SK-N-MC (cell line): ENCODE results near the gene BANP.

Experiments
- DNase-seq: peaks from one replicate; pipeline ENCODE4 v3.0.0-alpha.2; 2011; ENCODE audit warnings: low read depth, low spot score
- H3K27ac ChIP-seq: fragments of 200-600 bp; sonication (generic); 2 replicates; pipeline ENCODE4 v1.5.1; 2016; ENCODE audit warnings: mixed run types
- H3K36me3 ChIP-seq: fragments of 200-600 bp; sonication (generic); 2 replicates; pipeline ENCODE4 v1.6.1; 2017; ENCODE audit warnings: antibody characterized with exemption, low read length, mixed read lengths; ENCODE audit not compliant: insufficient read depth
- H3K4me3 ChIP-seq: fragments of 200-600 bp; sonication (generic); 2 replicates; pipeline ENCODE4 v1.5.1; 2016
- H3K9ac ChIP-seq: fragments of 200-600 bp; sonication (generic); 2 replicates; pipeline ENCODE4 v1.8.0; 2017; ENCODE audit warnings: mixed run types, mixed read lengths; ENCODE audit not compliant: insufficient read length
- H3K9me3 ChIP-seq: fragments of 200-600 bp; sonication (generic); 2 replicates; pipeline ENCODE4 v1.6.1; 2017; ENCODE audit warnings: low read depth, mild to moderate bottlenecking, antibody characterized with exemption, low read length, moderate library complexity, mixed read lengths
- EZH2 ChIP-seq: fragments of 200-600 bp; sonication (generic); IDR thresholded peaks from one replicate; pipeline ENCODE4 v1.6.1; 2017; ENCODE audit warnings: antibody characterized with exemption
- FOXP2 ChIP-seq: optimal IDR thresholded peaks from 2 replicates; pipeline ENCODE3; 2011; ENCODE audit warnings: mild to moderate bottlenecking, moderate library complexity; ENCODE audit not compliant: insufficient read depth; ENCODE audit errors: extremely low read length, control extremely low read depth
- POLR2AphosphoS5 ChIP-seq: IDR thresholded peaks from 2 replicates; pipeline ENCODE4 v1.6.1; 2012; ENCODE audit warnings: mild to moderate bottlenecking, low read depth, low read length, borderline replicate concordance

Gene BANP

DNA sequence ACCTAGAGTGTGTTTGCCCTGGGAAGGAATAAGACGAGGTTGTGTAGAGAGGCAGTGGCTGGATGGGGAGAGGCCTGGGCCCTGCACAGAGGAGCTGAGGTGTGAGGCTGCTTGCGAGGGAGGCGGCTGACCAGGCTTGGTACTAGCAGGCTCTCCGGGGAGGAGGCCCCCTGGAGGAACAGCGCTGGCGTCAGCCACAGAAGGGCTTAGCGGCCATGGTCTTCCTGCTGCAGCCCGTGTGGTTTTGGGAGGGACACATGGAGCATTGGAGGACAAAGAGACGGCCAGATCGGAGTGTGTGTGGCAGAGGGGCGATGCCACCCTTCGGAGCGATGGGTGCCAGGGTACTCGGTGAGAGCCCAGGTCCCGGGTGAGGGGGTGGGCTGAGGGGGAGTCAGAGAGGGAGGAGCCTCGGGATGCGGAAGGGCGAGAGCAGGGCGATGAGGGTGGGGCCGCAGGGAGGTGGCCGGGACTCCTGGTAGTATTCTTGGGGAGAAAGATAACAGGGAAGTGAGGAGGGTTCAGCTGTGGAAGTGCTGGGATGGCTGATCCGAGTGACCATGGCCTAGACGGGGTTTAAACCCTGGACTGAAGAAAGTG, 8.3 kb downstream of the BANP start:
- no peak overlapping the region for H3K4me3 ChIP-seq
- no peaks in the 10 kb centered on the region for H3K9me3 ChIP-seq
- no peaks in the 10 kb centered on the region; the same call in 1 of the 2 replicates for H3K36me3 ChIP-seq
- H3K27ac ChIP-seq = no peak overlapping the region
- DNase-seq = no peak
- TF ChIP-seq POLR2AphosphoS5 = no peak
- TF ChIP-seq EZH2 = no peak
- TF ChIP-seq FOXP2 = no peak
- no peak overlapping the region for H3K9ac ChIP-seq

DNA sequence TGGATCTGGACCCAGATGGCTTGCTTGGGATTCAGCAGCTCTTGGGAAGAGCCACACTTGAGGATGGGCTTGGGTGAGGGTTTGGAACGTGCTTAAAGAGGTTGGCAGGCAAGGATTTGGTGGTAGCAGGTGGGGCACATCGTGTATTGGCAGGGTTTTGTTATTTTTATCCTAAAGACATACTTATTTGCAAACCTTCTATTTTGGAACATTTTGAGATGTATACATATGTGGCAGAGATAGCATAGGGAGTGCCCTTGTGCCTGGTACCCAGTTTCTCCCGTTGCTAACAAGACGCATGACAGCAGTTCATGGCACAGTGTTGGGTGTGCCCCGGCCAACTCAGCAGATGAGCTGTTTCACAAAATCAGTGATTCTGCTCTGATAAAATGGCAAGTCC, 9.1 kb downstream of the BANP start:
- no peak overlapping the region for H3K9ac ChIP-seq

DNA sequence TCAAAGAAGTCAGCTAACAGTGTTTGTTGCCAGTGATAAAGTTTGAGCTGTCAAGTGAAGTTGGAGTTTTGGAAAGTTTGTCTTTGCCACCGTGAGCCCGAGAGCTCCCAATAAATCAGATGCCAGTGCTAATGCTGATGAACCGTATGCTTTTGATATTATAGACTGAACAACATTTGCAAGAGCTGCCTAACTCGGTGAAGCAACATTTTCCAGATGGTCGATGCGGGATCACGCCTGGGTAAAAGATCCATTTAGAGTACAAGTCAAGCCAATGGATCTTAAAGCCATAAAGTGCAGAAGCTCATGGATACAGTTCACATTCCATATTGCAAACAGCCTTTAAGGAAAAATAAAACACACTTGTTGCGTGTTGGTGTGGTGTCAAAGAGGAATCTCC, 9.6 kb downstream of the BANP start:
- no peak for DNase-seq
- no peak for TF ChIP-seq FOXP2
- no peak for TF ChIP-seq EZH2
- no peak for TF ChIP-seq POLR2AphosphoS5
- Histone ChIP-seq H3K36me3 (no peaks in the 10 kb centered on the region; the same call in 1 of the 2 replicates), H3K9ac (no peak overlapping the region), H3K4me3 (no peak overlapping the region), H3K27ac (no peak overlapping the region), H3K9me3 (no peaks in the 10 kb centered on the region)

More for the DNA sequence above, 9.1 kb downstream of the BANP start:
- no peak for DNase-seq
- Histone ChIP-seq H3K4me3 (no peak overlapping the region), H3K36me3 (no peaks in the 10 kb centered on the region; the same call in 1 of the 2 replicates), H3K27ac (no peak overlapping the region), H3K9me3 (no peaks in the 10 kb centered on the region)
- TF ChIP-seq POLR2AphosphoS5 (no peak), EZH2 (no peak), FOXP2 (no peak)

DNA sequence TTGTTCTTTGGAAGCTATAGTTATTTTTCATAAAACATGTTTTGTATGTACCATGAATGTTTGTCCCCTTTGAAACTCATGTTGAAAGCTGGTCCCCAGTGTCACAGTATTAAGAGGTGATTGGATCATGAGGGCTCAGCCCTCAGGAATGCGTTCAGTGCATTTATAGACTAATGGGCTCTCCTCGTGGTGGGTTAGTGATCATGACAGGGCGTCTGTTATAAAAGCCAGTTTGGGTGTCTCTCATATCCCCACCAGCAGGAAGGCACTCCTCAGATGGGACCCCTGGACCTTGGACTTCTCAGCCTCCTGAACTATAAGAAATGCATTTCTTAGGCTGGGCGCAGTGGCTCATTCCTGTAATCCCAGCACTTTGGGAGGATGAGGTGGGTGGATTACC, 10.4 kb downstream of the BANP start:
- H3K9ac ChIP-seq = no peak overlapping the region
- H3K4me3 ChIP-seq = no peak overlapping the region
- no peaks in the 10 kb centered on the region; the same call in 1 of the 2 replicates for H3K36me3 ChIP-seq
- no peak overlapping the region for H3K27ac ChIP-seq
- no peaks in the 10 kb centered on the region for H3K9me3 ChIP-seq
- DNase-seq = no peak
- TF ChIP-seq EZH2 (no peak), FOXP2 (no peak), POLR2AphosphoS5 (no peak)

DNA sequence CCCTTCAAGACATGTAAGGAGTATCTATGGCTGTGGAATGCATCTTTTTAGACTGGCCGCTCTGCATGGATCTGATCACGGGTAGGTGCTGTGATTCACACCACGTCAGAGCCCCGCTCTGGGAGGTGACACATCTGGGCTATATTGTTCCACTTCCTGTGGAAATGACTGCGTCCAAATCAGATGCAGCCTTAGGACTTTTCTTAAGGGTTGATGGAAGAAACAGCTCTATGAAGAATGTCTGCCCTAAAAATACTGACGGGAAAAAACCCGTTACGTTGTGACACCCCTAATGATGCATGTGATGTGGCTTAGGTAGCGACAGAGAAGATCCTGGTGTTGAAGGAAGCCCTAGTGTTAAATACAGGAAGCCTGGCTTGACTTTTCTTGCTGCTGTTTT, 12.2 kb downstream of the BANP start:
- no peaks in the 10 kb centered on the region for H3K36me3 ChIP-seq
- H3K9me3 ChIP-seq = no peaks in the 10 kb centered on the region
- H3K27ac ChIP-seq = no peak overlapping the region
- no peak overlapping the region for H3K9ac ChIP-seq
- H3K4me3 ChIP-seq = no peak overlapping the region
- DNase-seq = no peak
- TF ChIP-seq FOXP2 = no peak
- TF ChIP-seq EZH2 = no peak
- no peak for TF ChIP-seq POLR2AphosphoS5

DNA sequence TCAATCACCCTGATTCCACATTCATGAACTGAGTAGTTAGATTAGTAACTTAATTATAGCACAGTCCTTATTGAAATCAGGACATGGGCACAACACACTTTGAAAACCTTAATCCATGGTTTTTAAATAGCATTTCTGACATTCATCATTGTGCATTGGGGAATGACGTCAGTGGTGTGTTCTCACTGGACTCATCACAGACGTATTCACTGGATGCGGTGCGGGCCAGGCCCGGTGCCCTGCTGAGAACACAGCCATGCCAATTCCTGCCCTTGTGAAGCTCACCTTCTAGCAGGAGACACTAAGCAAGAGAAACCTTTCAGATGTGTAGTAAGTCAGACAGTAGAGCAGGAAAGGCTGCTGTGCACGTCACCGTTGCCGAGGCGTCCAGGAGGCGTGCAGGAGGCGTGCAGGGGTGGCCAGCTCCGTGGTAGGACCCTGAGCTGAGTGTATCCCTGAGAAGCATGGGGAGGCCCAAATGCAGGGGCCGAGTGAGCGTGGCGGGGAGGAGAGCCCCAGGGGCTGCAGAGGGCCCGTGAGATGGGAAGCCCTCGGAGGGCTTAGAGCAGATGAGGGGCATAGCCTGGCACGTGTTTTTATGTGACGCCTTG, 12.9 kb downstream of the BANP start:
- no peaks in the 10 kb centered on the region for H3K9me3 ChIP-seq
- no peaks in the 10 kb centered on the region for H3K36me3 ChIP-seq
- no peak for DNase-seq
- TF ChIP-seq FOXP2 = no peak
- no peak for TF ChIP-seq POLR2AphosphoS5
- TF ChIP-seq EZH2 = no peak
- no peak overlapping the region for H3K27ac ChIP-seq
- no peak overlapping the region for H3K9ac ChIP-seq
- H3K4me3 ChIP-seq = no peak overlapping the region

DNA sequence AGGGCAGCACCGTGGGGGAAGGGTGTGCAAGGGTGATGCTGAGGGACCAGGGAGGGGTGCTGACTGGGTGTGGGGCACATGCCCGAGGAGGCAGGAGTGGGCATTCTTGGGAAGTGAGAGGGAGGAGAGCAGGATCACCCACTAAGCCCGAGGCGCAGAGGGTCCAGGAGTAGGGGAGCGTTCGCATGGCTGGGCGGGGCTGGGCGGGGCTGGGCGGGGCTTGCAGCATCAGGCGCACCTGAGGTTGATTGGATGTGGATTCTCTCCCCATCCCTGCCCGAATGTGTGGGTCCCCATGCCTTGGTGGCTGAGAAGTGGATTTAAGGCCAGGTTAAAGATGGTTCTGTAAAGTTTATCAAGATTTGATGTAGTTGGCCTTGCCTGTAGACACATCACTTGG, 14.2 kb downstream of the BANP start:
- Histone ChIP-seq H3K36me3 (no peaks in the 10 kb centered on the region), H3K27ac (no peak overlapping the region), H3K9me3 (no peaks in the 10 kb centered on the region), H3K4me3 (no peak overlapping the region), H3K9ac (no peak overlapping the region)
- no peak for DNase-seq
- TF ChIP-seq POLR2AphosphoS5 (no peak), EZH2 (no peak), FOXP2 (no peak)

DNA sequence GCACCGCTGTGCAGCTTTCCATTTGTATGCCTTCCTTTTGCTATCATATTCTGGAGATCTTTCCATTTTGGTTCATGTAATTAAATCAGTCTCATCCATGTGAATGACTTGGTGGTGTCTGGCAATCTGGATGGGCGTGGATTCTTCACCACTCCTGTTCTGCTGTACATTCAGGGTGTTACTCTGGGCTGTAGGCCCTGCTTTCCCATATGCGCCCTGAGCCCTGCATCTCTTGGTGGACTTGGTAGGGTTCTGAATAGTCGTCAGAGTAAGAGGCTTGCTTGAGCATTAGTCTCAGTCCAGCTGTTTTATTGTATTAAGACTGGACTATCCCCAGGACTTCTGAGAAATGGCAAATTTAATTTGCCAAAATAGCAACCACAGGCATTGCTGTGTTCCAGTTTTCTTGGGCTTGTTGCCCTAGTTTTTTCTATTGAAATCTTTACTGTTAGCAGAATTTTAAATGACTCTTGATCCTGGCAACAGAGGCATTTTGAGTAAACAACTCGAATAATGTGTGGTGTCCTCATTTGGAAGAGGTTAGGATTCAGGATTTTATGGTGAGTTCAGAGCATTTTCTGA, 14.9 kb downstream of the BANP start:
- H3K27ac ChIP-seq = no peak overlapping the region
- H3K9ac ChIP-seq = no peak overlapping the region
- H3K9me3 ChIP-seq = no peaks in the 10 kb centered on the region
- peaks cover under 1% of the 10 kb centered on the region; the same call in 1 of the 2 replicates for H3K36me3 ChIP-seq
- no peak for DNase-seq
- TF ChIP-seq EZH2 = no peak
- no peak for TF ChIP-seq POLR2AphosphoS5
- TF ChIP-seq FOXP2 = no peak
- H3K4me3 ChIP-seq = no peak overlapping the region

DNA sequence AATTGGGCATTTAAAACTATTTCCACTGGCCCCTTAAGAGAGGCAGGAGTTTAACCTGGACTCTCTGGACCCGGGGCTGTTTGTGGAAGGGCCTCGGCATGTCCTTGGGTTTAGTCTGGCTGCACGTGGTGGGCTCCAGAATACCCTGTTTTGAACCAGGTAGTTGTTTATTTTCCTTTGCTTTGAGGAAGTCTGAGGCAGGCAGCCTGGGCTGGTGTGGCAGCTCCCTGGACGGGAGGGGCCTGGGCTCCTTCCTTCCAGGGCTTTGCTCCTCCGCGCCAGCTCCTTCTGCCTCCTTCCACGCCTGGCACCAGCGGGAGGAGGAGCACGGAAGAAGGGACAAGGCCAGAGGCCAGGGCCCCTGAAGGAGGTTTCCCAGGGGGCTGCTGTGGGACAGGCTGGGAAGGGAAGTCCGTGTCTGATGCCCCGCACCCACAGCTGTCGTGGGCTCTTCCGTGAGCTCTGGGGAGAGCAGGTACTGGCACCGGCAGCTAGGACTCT, 15.5 kb downstream of the BANP start:
- H3K27ac ChIP-seq = no peak overlapping the region

More for the DNA sequence above, 15.5 kb downstream of the BANP start:
- H3K36me3 ChIP-seq = peaks cover 3% of the 10 kb centered on the region; the same call in 1 of the 2 replicates
- H3K4me3 ChIP-seq = no peak overlapping the region
- no peak overlapping the region for H3K9ac ChIP-seq
- no peak for DNase-seq
- TF ChIP-seq FOXP2 (no peak), POLR2AphosphoS5 (no peak), EZH2 (no peak)
- H3K9me3 ChIP-seq = no peaks in the 10 kb centered on the region
